SK-MEL-5 (cell line): ENCODE results near the gene CEMIP. TPM values are rescaled to one million over a fixed set of nuclear protein-coding genes. Genes with fewer than 3 reads are reported as not detected.

ENCODE experiments used
- DNase-seq: peaks from one replicate; pipeline ENCODE4 v3.0.0-alpha.2; 2016; ENCODE audit warnings: low read depth, low spot score
- in situ Hi-C: cut with HindIII; loops from 2 replicates; pipeline ENCODE4 v1.10.0; 2016; ENCODE audit warnings: low sequenced_read_pairs, high pct_unique_total_duplicates, low pct_unique_long_range_greater_than_20kb
- total RNA-seq: library from RNA; depleted of rRNA; stranded (reverse); fragments of >200 nt; shearing (Covaris generic); gene quantifications from 2 replicates; pipeline ENCODE4 v1.2.3, GENCODE V29; 2014

The CEMIP gene
- total RNA-seq, 1 experiment from 2014 or later: 6.3 TPM

- no peak for DNase-seq
- in situ Hi-C loops: no loop called here
These were observed 52.0 kb downstream of the CEMIP start for GRCh38 chr15:80831192-80831591.

DNA sequence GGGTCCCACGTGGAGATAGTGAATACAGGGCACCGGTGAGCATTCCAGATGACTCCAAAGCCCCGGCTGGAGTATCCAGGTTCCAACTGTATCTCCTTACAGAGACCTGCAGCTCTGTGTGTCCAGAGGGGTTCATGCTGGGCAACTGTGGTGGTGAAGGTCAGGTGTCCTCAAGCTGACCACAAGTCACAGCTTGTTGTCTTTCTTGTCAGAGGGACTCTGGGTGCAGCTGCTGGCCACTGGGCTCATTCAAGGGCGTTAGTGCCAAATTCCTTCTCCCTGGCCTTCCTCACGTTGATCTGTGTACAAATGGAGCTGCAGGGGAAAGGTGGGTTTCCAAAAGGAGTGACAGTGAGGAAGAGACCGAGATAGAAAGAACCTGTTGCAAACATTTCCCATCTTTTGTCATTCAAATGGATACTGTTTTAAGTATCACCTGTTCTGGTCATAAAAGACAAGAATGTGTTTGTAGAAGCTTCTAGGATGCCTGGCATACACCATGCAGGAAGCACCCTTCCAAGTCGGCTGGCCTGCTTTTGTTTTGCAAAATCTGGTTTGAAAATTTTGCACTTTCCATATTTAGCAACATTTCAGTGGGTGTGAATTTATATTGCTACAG is 52.5 kb downstream of the CEMIP start:
- in situ Hi-C loops: no loop called here
- no peak for DNase-seq

GRCh38 chr15:80832686-80833085 is 53.5 kb downstream of the CEMIP start:
- in situ Hi-C loops: no loop called here
- peak; percentile 96 for DNase-seq

DNA sequence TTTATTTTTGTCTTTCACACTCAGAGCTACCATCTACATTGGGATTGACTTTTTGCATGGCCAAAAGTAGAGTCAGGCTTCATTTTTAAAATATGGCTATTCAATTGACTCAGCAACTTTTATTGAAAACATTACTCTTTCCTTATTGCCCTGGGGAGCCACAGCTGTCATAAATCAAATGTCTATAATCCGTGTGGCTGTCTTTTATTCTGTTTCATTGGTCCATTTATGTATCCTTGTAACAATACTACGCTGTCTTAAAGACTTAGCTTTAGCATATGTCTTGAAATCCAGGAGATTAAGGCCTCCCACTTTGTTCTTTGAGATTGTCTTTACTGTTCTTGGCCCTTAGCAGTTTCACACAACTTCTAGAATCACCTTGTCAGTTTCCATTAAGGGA is 55.2 kb downstream of the CEMIP start:
- peak; percentile 32 for DNase-seq
- in situ Hi-C loops: no loop called here

GRCh38 chr15:80834906-80835305 is 55.7 kb downstream of the CEMIP start:
- in situ Hi-C loops: no loop called here

DNA sequence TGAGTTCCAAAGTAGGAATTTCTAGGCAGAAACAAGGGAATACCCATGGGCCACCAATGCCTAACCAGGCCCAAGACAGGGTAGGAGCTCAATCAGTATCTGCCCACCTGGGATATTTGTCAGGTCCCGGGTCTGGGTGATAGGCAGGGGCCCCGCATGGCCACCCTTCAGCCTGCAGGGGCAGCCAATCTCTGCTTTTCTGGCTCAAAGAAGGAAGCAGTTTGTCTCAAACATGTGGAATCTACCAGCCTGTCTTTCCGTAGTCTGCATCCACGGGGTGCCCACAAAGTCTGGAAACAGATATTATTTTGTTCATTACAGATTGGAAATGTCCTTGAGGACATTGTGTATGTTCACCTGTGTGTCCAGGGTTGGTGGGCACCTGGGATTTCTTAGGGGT is 56.2 kb downstream of the CEMIP start:
- DNase-seq: peak; percentile 57

More at GRCh38 chr15:80834906-80835305, 55.7 kb downstream of the CEMIP start:
- DNase-seq: no peak

DNA sequence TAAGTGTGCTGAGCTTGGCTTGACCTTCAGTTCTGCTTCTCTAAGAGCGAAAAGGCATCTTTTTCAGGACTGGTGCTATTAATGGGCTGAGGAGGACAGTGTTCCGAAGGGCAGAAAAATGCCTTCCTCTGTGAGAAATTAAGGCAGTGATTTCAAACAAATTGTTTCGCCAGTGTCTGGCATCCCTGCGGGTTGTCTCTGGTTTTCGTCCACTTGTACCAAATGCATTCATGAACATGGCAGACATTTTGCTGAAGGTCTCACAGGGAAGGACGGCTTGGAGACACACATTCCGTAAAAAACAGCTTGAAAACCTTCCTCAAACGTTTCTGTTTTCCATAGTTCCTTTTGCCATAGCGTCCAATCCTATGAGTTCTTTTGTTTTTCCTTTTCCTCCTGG is 57.1 kb downstream of the CEMIP start:
- no peak for DNase-seq
- in situ Hi-C loops: no loop called here

More for the DNA sequence above, 56.2 kb downstream of the CEMIP start:
- in situ Hi-C loops: no loop called here

GRCh38 chr15:80837006-80837405 is 57.8 kb downstream of the CEMIP start:
- in situ Hi-C loops: no loop called here
- DNase-seq: no peak

GRCh38 chr15:80838012-80838411 is 58.8 kb downstream of the CEMIP start:
- no peak for DNase-seq
- in situ Hi-C loops: no loop called here

DNA sequence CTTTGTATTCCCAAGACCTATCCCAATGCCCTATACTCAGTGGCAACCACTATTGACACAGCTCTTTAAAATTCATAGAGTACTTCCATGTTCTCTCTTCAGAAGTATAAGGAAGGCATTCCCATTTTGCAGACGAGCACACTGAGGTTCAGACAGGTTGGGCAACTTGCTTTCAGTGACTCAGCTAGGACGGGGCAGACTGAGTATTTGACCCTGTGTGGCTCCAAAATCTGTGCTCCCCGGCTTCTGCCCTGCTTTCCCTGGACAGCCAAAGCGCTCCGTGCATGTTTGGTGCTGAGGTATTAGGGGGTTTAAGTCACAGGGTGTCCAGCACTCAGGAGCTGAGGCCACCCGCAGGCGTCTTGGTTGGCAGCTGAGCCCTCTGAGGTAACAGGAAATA is 59.5 kb downstream of the CEMIP start:
- no peak for DNase-seq
- in situ Hi-C loops: no loop called here

DNA sequence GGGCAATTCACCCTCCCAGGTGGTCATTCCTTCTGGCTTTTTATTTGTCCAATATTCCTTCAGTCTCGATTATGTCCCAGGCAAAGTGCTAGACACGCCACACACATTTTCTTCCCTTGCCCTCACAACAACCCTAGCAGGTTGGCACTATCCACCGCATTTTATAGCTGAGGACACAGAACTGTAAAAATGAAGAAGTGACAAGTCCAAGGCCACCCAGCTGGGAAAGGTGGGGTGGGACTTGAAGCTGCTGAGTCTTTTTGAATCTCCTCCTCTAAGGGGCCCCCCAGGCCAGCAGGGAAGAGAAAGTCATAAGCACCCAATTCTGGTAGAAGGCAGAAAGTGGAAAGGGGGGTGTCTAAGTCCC is 60.6 kb downstream of the CEMIP start:
- in situ Hi-C loops: no loop called here
- no peak for DNase-seq

DNA sequence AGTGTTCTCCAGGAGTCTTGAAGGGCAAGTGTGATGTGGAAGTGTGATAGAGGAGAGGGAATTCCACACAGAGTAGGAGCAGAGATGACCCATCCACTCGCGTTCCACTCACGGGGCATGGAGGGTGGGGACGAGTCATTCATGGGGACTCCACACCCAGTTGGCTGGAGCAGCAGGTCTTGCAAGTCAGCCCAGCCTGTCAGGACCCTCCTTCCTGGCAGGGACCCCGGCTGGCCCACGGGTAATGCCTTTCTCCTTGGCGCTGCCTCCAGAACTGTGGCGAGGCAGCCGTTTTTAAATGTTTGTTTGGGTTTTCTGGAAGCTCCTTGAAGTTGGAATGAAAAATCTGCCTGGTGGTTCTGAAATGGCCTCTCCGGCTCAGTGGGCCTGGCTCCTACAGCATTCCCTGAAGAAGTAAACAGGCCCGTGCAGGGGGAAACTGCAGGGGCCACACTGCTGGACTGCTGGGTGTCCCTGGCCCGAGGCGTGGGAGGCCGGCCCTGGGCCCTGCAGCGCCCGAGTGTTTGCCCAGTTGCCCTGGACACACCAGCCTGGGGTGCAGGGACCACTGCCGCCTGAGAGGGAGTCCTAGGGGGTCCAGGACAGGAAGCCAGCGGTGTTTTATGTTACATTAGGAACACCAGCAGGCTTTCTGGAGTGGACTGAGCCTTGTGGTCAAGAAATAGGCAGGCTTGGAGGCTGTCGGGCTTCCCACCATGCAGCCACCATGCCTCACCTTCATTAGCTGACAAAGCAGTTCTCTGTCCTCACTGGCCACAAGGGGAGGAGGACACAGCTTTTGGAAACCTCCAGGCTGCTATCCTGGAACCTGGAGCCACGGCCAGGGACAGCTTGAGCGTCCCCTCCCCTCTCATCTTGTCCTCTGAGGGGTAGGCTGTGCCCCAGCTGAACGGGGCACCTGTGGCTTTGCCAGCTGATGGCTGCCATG is 61.3 kb downstream of the CEMIP start:
- in situ Hi-C loops: no loop called here
- no peak for DNase-seq

DNA sequence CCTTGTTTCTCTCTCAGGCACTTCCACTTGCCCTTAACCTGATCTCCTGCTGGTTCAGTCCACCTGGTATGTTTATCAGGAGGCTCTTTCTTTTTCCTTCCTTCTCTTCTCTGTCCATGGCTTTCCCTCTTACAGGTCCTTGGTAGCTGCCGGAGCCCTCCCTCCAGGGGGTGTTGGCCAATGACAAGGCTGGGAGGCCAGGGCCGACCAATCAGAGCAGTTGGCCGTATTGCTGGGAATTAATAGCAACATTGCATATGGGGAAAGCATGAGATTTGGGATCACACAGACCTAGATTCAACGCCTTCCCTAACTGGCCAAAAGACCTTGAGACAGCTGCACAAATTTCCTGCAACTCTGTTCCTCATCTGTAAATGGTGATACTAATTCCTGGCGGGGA is 62.4 kb downstream of the CEMIP start:
- in situ Hi-C loops: no loop called here
- no peak for DNase-seq

GRCh38 chr15:80844011-80844732 is 65.0 kb downstream of the CEMIP start:
- in situ Hi-C loops: no loop called here
- DNase-seq: peak; percentile 19

DNA sequence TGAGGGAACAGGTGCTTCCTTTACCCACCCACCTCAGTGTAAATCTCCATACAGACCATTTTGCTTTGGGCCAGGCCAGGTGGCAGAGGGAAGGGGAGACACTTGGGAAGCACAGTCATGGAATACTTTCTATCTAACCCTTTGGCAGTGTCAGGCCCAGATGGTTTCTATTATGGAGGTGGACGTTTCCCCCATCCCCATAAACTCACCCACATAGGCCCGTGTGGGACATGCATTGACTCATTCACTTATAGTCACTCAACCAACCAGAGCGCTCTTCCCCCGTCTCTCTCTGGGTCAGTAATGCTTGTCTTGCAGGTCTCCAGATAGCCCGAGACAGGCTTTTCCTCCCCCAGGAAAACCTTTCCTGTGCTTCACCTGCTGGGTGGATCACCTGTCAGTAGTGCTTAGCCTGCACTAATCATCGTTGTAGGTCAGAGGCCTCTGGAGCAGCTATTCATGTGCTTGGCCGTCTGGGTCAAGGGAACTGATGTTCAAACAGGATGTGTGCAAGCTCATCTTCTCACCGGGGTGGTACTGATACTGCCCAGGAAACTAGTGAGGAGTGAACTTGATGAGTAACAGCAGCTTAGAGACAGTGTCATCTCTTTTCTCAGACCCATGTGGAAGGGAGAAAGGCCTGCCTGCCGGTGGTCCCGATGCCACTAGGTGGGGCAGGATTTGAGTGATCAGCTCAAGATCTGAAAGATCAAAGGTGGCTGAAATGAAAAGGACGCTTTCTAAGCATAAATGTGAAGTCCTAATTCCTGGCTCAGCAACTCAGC is 67.1 kb downstream of the CEMIP start:
- in situ Hi-C loops: no loop called here
- DNase-seq: no peak

DNA sequence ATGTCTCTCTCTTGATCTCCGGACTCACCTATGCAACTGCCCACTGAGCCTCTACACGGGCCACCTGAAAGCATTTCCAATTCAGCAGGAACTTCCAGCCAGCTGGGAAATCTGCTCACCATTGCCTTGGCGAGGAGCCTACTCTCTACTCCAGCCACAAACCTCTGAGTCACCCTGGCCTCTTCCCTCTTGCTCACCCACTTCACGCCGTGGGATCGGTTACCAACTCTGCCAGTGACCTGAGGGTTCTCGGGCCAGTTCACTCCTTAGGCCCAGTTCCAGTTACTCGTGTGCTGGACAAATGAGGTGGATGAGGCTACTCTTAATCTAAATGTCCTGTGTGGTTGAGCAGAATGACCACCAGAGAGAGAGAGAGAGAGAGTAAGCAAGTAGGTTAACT is 70.1 kb downstream of the CEMIP start:
- DNase-seq: no peak
- in situ Hi-C loops: no loop called here

DNA sequence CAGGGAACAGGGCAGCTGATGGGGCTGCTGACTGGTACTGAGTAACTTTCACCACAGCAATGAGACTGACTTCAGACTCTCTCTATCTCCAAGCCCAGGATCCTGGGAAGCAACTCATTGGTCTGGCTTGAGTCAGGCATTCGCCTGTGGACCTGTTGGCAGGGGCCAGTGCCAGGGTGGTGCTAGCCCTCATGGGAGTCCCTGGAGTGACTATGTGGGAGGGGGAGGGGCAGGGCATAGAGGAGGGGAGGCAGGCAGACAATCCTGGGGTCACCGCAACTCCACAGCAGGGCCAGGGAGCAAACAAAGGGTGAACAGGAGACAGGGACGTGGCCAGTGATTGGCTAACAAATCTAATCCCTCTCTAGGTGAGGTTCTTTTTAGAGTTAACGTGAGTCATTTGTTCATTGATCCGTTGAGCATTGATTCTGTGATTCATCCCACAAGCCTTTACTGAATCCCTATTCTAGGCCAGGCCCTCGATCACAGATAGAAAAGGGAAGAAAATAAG is 71.8 kb downstream of the CEMIP start:
- no peak for DNase-seq
- in situ Hi-C loops: no loop called here

DNA sequence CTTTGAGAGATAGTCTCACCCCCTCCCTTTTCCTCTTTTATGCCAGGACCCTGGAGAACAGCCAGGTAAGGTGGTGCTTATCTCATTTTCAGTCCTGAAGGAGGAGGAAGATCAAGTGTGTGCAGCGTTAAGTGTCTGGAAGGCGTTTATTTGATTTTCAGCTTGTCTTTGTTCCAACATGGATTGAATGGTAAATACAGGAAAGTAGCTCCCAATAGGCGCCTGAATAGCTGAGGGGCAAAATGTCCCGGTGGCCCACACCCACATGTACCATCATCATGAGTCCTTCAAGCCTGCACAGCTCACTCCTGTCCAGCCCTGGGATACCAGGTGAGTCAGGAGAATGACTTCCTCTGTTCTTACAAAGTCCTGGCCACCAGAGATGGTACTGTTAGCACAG is 73.5 kb downstream of the CEMIP start:
- in situ Hi-C loops: no loop called here

More for the DNA sequence above, 73.5 kb downstream of the CEMIP start:
- no peak for DNase-seq
